CD14-positive monocyte (primary cell): ENCODE results near the gene PAN3. TPM values are rescaled to one million over a fixed set of nuclear protein-coding genes. Genes with fewer than 3 reads are reported as not detected.

Experiments
- DNase-seq, 3 donors: peaks; one replicate each; pipeline ENCODE4 v3.0.0-alpha.2; 2011 to 2022
- H2AFZ ChIP-seq: 2 replicates; pipeline ENCODE4 v1.6.0; 2012; ENCODE audit warnings: mild to moderate bottlenecking, low read depth, low read length, inconsistent platforms; ENCODE audit not compliant: insufficient read depth, poor library complexity, severe bottlenecking
- H3K27ac ChIP-seq, 2 donors: 1 replicate in 1 of 2; 2 replicates in 1 of 2; pipeline ENCODE4 v1.5.1; 2012 to 2013; ENCODE audit warnings: low read length in 2 of 2, control low read depth in 1 of 2, inconsistent platforms in 1 of 2, low read depth in 1 of 2, mild to moderate bottlenecking in 1 of 2
- H3K27me3 ChIP-seq, 2 donors: one replicate each; pipeline versions ENCODE4 v1.6.0 to v1.6.1; 2011 to 2013; ENCODE audit warnings: low read length in 2 of 2; ENCODE audit not compliant: control insufficient read depth in 2 of 2, insufficient read depth in 2 of 2
- H3K36me3 ChIP-seq, 2 donors: replicated peaks in 1 of 2; 1 replicate in 1 of 2; 2 replicates in 1 of 2; pipeline versions ENCODE4 v1.5.1 to v1.6.1; 2012 to 2013; ENCODE audit warnings: low read length in 2 of 2, control low read depth in 1 of 2, inconsistent platforms in 1 of 2, mild to moderate bottlenecking in 1 of 2; ENCODE audit not compliant: insufficient read depth in 2 of 2, control insufficient read depth in 1 of 2
- H3K4me1 ChIP-seq, 2 donors: 1 replicate in 1 of 2; 2 replicates in 1 of 2; pipeline versions ENCODE4 v1.5.1 to v1.6.1; 2012 to 2013; ENCODE audit warnings: low read length in 2 of 2, control low read depth in 1 of 2, inconsistent platforms in 1 of 2, mild to moderate bottlenecking in 1 of 2, moderate library complexity in 1 of 2; ENCODE audit not compliant: insufficient read depth in 2 of 2, control insufficient read depth in 1 of 2
- H3K4me2 ChIP-seq: replicated peaks from 2 replicates; pipeline ENCODE3; 2012; ENCODE audit warnings: low read length, moderate library complexity, mild to moderate bottlenecking; ENCODE audit not compliant: poor library complexity, severe bottlenecking; ENCODE audit errors: extremely low read depth
- H3K4me3 ChIP-seq, 3 experiments: fragments of 200-600 bp in 1 of 3; sonication (generic) in 1 of 3; replicated peaks in 1 of 3; 1 replicate in 2 of 3; 2 replicates in 1 of 3; pipeline ENCODE4 v1.5.1; 2011 to 2013; ENCODE audit warnings: low read length in 3 of 3, mild to moderate bottlenecking in 3 of 3, control low read depth in 2 of 3, low read depth in 2 of 3, inconsistent platforms in 1 of 3, moderate library complexity in 1 of 3
- H3K79me2 ChIP-seq: 2 replicates; pipeline ENCODE4 v1.6.0; 2012; ENCODE audit warnings: mild to moderate bottlenecking, control low read depth, inconsistent platforms, low read length, moderate library complexity; ENCODE audit not compliant: insufficient read depth
- H3K9ac ChIP-seq: 2 replicates; pipeline ENCODE4 v1.6.0; 2017; ENCODE audit warnings: low read length, mild to moderate bottlenecking; ENCODE audit not compliant: insufficient read depth, poor library complexity, severe bottlenecking
- H3K9me3 ChIP-seq, 2 donors: replicated peaks in 1 of 2; 1 replicate in 1 of 2; 2 replicates in 1 of 2; pipeline versions ENCODE4 v1.5.1 to v1.6.1; 2012 to 2013; ENCODE audit warnings: low read length in 2 of 2, control low read depth in 1 of 2; ENCODE audit not compliant: control insufficient read depth in 1 of 2, insufficient read depth in 1 of 2
- H4K20me1 ChIP-seq: 2 replicates; pipeline ENCODE4 v1.6.0; 2012; ENCODE audit warnings: mild to moderate bottlenecking, low read length, control low read depth, moderate library complexity; ENCODE audit not compliant: insufficient read depth
- H3K27ac Mint-ChIP-seq, 7 donors: one replicate each; pipeline ENCODE4 v1.8.0; 2020; ENCODE audit warnings: mild to moderate bottlenecking in 7 of 7, mixed read lengths in 7 of 7, moderate library complexity in 6 of 7, inconsistent platforms in 2 of 7
- H3K27me3 Mint-ChIP-seq, 3 donors: one replicate each; pipeline ENCODE4 v1.8.0; 2021 to 2022; ENCODE audit warnings: low read depth in 3 of 3, mild to moderate bottlenecking in 3 of 3, mixed read lengths in 3 of 3, moderate library complexity in 3 of 3, inconsistent platforms in 1 of 3
- H3K36me3 Mint-ChIP-seq, 2 donors: one replicate each; pipeline ENCODE4 v1.8.0; 2020; ENCODE audit warnings: mixed read lengths in 2 of 2, inconsistent platforms in 1 of 2, mild to moderate bottlenecking in 1 of 2
- H3K4me1 Mint-ChIP-seq: one replicate; pipeline ENCODE4 v1.8.0; 2020; ENCODE audit warnings: mild to moderate bottlenecking, mixed read lengths
- H3K4me3 Mint-ChIP-seq, 2 donors: one replicate each; pipeline ENCODE4 v1.8.0; 2020; ENCODE audit warnings: mild to moderate bottlenecking in 2 of 2, mixed read lengths in 2 of 2, moderate library complexity in 1 of 2
- H3K9me3 Mint-ChIP-seq, 7 donors: one replicate each; pipeline ENCODE4 v1.8.0; 2020 to 2022; ENCODE audit warnings: mixed read lengths in 7 of 7, mild to moderate bottlenecking in 6 of 7, moderate library complexity in 6 of 7, inconsistent platforms in 2 of 7
- WGBS: methylation state at CpG from one replicate; pipeline ENCODE4 v1.1.5; 2013; ENCODE audit warnings: missing lambda C conversion rate; ENCODE audit not compliant: insufficient coverage; 5-methylcytosine and 5-hydroxymethylcytosine counted together
- intact Hi-C, 2 donors: fragments of 100-400 bp; cut with micrococcal nuclease; formaldehyde crosslinking; loops; one replicate each; pipeline versions ENCODE4 v1.15.0 to v1.15.1; 2023
- polyA plus RNA-seq, 3 donors: library from polyadenylated mRNA; depleted of rRNA in 1 of 3; unstranded in 2 of 3; stranded (reverse) in 1 of 3; fragments of 300-500 nt in 2 of 3; fragments of >200 nt in 1 of 3; fragmentation: Illumina TruSeq in 2 of 3; gene quantifications; 1 replicate in 2 of 3; 2 replicates in 1 of 3; pipeline ENCODE4 v1.2.3, GENCODE V29; 2012 to 2021
- TF ChIP-seq, protein P1 (sequence below): fragments of 200-600 bp; IDR thresholded peaks from one replicate; pipeline ENCODE4 v1.8.0; 2022; ENCODE audit warnings: antibody characterized with exemption, mild to moderate bottlenecking

The PAN3 gene
- polyA plus RNA-seq, 3 donors = 3.0 to 27.9 (median 3.2) TPM

DNA sequence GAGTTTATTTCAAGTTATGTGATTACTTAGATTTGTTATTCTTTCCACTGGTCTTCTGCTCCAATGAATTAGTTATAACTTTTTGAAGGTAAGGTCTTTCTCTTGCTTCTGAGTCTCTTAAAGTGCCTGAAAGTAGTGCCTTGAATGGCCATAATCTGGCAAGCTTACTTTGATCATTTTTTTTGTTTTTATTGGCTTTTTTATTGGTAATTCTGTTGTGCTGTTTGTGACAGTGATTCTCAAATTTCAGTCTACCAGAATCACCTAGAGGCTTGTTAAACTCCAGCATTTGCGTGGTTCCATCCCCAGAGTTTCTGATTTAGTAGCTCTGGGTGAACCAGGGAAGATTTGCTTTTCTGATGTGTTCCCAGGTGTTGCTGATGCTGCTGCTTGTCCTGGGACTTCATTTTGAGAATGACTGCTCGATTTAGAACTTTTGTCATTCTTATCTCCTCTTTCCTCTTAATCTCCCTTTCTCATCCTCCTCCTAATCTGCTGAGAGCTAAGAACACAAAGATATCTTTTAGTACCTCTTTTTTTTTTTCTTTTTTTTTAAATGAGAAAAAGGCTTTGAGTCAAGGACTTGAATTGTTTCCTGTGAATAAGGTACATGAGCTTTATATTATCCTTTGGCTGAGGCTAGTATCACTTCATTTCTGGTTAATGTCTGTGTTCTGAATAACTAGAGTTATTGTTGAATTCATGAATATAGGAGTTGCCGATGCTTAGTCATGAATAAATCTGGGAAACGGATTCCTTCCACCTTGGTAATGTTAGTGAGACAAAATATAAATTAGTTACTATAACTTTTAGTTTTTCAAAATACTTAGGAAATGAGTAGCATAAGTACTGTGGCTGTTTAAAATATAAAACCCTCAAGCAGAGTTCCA, 91.4 kb downstream of the PAN3 start:
- TF ChIP-seq, protein P1, sequence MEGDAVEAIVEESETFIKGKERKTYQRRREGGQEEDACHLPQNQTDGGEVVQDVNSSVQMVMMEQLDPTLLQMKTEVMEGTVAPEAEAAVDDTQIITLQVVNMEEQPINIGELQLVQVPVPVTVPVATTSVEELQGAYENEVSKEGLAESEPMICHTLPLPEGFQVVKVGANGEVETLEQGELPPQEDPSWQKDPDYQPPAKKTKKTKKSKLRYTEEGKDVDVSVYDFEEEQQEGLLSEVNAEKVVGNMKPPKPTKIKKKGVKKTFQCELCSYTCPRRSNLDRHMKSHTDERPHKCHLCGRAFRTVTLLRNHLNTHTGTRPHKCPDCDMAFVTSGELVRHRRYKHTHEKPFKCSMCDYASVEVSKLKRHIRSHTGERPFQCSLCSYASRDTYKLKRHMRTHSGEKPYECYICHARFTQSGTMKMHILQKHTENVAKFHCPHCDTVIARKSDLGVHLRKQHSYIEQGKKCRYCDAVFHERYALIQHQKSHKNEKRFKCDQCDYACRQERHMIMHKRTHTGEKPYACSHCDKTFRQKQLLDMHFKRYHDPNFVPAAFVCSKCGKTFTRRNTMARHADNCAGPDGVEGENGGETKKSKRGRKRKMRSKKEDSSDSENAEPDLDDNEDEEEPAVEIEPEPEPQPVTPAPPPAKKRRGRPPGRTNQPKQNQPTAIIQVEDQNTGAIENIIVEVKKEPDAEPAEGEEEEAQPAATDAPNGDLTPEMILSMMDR = no peak
- intact Hi-C loops = no loop called here

GRCh38 chr13:28231642-28232041, 93.3 kb downstream of the PAN3 start:
- Mint-ChIP-seq H3K4me1 (no peaks in the 10 kb centered on the region), H3K36me3 (peaks cover 48 to 66% of the 10 kb centered on the region in 2 donors), H3K27ac (peak overlapping the region in 1 of 7 donors; percentile 59), H3K27me3 (no peaks in the 10 kb centered on the region), H3K9me3 (no peaks in the 10 kb centered on the region), H3K4me3 (no peak overlapping the region)
- Histone ChIP-seq H3K79me2 (no peaks in the 10 kb centered on the region), H3K36me3 (peaks cover 17 to 81% of the 10 kb centered on the region in 2 donors), H3K4me1 (no peaks in the 10 kb centered on the region), H3K9me3 (no peaks in the 10 kb centered on the region), H3K27ac (no peak overlapping the region), H3K27me3 (no peaks in the 10 kb centered on the region), H4K20me1 (peaks cover 40% of the 10 kb centered on the region), H3K4me2 (no peak overlapping the region), H2AFZ (no peak overlapping the region), H3K4me3 (no peak overlapping the region), H3K9ac (no peak overlapping the region)
- DNase-seq = no peak
- 100% methylated on average over 1 of the region's 3 CpGs for WGBS
- intact Hi-C loops = no loop called here
- TF ChIP-seq, protein P1 = no peak

More for the DNA sequence above, 91.4 kb downstream of the PAN3 start:
- H3K36me3 ChIP-seq = peaks cover 14 to 66% of the 10 kb centered on the region in 2 donors
- peaks cover 8% of the 10 kb centered on the region for H3K79me2 ChIP-seq
- H3K9ac ChIP-seq = no peak overlapping the region
- no peak overlapping the region for H3K4me3 ChIP-seq
- Mint-ChIP-seq H3K27ac (peak overlapping the region in 1 of 7 donors; percentile 63), H3K4me3 (no peak overlapping the region), H3K27me3 (no peaks in the 10 kb centered on the region), H3K36me3 (peaks cover 42 to 59% of the 10 kb centered on the region in 2 donors), H3K9me3 (no peaks in the 10 kb centered on the region), H3K4me1 (peaks cover 8% of the 10 kb centered on the region)
- H4K20me1 ChIP-seq = peaks cover 48% of the 10 kb centered on the region
- no peak overlapping the region for H3K27ac ChIP-seq
- no peak overlapping the region for H3K4me2 ChIP-seq
- H3K27me3 ChIP-seq = no peaks in the 10 kb centered on the region
- no peaks in the 10 kb centered on the region for H3K9me3 ChIP-seq
- no peak for DNase-seq
- peaks cover 4 to 6% of the 10 kb centered on the region in 2 donors for H3K4me1 ChIP-seq
- WGBS = 90% methylated on average over 2 of the region's 4 CpGs
- H2AFZ ChIP-seq = no peak overlapping the region
